Measurements from ENCODE around the gene IPO5.

The IPO5 gene

DNA sequence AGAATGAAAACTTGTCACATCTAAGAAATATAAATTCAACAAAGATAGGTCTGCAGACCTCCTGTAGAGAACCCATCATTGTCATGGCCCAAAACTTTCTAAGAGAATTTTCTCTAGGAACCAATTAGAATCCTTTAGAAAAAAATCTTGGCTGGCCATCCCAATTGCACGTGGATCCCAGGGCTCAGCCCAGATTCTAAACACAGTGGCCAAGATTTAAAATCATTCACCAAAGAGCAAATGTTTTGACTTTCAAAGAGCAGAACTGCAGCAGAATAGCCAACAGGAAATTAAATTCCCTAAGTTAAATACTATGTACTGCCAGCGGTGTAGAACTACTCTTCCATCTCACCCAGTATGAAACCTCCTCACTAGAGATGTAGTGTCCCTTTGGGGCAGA lies 21.3 kb downstream of the IPO5 start:
- no peak for TF ChIP-seq TCF12 (IDR thresholded peaks at IDR 0.05; ENCODE audit: low read depth)
- no peak for TF ChIP-seq TAF1 (IDR thresholded peaks at IDR 0.05; ENCODE audit: low read depth)
- no peak for TF ChIP-seq TEAD4 (IDR thresholded peaks at IDR 0.05)
- TF ChIP-seq CEBPB (IDR thresholded peaks at IDR 0.05): no peak
- TF ChIP-seq, protein P1, sequence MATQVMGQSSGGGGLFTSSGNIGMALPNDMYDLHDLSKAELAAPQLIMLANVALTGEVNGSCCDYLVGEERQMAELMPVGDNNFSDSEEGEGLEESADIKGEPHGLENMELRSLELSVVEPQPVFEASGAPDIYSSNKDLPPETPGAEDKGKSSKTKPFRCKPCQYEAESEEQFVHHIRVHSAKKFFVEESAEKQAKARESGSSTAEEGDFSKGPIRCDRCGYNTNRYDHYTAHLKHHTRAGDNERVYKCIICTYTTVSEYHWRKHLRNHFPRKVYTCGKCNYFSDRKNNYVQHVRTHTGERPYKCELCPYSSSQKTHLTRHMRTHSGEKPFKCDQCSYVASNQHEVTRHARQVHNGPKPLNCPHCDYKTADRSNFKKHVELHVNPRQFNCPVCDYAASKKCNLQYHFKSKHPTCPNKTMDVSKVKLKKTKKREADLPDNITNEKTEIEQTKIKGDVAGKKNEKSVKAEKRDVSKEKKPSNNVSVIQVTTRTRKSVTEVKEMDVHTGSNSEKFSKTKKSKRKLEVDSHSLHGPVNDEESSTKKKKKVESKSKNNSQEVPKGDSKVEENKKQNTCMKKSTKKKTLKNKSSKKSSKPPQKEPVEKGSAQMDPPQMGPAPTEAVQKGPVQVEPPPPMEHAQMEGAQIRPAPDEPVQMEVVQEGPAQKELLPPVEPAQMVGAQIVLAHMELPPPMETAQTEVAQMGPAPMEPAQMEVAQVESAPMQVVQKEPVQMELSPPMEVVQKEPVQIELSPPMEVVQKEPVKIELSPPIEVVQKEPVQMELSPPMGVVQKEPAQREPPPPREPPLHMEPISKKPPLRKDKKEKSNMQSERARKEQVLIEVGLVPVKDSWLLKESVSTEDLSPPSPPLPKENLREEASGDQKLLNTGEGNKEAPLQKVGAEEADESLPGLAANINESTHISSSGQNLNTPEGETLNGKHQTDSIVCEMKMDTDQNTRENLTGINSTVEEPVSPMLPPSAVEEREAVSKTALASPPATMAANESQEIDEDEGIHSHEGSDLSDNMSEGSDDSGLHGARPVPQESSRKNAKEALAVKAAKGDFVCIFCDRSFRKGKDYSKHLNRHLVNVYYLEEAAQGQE (IDR thresholded peaks at IDR 0.05; ENCODE audit: low read depth): no peak
- no peak for TF ChIP-seq EP300 (IDR thresholded peaks at IDR 0.05; ENCODE audit: borderline replicate concordance)
- no peak for TF ChIP-seq EGR1 (IDR thresholded peaks at IDR 0.05)
- TF ChIP-seq, protein P2, sequence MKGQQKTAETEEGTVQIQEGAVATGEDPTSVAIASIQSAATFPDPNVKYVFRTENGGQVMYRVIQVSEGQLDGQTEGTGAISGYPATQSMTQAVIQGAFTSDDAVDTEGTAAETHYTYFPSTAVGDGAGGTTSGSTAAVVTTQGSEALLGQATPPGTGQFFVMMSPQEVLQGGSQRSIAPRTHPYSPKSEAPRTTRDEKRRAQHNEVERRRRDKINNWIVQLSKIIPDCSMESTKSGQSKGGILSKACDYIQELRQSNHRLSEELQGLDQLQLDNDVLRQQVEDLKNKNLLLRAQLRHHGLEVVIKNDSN (IDR thresholded peaks at IDR 0.05): no peak
- no peak for TF ChIP-seq YY1 (IDR thresholded peaks at IDR 0.05; ENCODE audit: low read depth)
- TF ChIP-seq NFIC (IDR thresholded peaks at IDR 0.05): no peak
- TF ChIP-seq, protein P3, sequence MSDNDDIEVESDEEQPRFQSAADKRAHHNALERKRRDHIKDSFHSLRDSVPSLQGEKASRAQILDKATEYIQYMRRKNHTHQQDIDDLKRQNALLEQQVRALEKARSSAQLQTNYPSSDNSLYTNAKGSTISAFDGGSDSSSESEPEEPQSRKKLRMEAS (IDR thresholded peaks at IDR 0.05): no peak
- TF ChIP-seq FOXM1 (IDR thresholded peaks at IDR 0.05; ENCODE audit: borderline replicate concordance, low read depth): no peak
- no peak for TF ChIP-seq RAD21 (IDR thresholded peaks at IDR 0.05; ENCODE audit: low read depth)
- TF ChIP-seq CREB1 (IDR thresholded peaks at IDR 0.05; ENCODE audit: low read depth): no peak
- no peak for TF ChIP-seq ZBTB7A (IDR thresholded peaks at IDR 0.05; ENCODE audit: low read depth)

DNA sequence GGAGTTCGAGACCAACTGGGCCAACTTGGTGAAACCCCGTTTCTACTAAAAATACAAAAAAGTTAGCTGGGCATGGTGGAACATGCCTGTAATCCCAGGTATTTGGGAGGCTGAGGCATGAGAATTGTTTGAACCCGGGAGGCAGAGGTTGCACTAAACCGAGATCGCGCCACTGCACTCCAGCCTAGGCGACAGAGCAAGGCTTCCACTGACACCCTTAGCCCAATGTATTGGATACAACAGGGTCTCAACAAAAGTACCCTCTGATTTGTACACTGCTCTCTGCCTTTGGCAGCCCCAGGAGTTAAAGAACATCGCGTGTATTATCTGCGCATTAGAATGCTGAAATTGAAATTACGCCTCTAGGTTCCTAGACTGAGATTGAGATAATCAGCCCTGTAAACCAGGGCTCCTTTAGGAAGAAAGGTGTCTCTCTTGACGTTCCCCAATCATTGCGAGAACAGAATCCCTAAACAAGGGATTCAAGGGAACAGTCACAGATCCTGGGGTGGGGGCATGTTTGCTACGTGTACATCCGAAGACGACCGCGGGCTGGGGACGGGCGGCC lies 21.9 kb downstream of the IPO5 start:
- TF ChIP-seq, protein P3 (IDR thresholded peaks at IDR 0.05): no peak
- no peak for TF ChIP-seq CREB1 (IDR thresholded peaks at IDR 0.05; ENCODE audit: low read depth)
- no peak for TF ChIP-seq RAD21 (IDR thresholded peaks at IDR 0.05; ENCODE audit: low read depth)
- no peak for TF ChIP-seq EGR1 (IDR thresholded peaks at IDR 0.05)
- TF ChIP-seq, protein P1 (IDR thresholded peaks at IDR 0.05; ENCODE audit: low read depth): no peak
- TF ChIP-seq YY1 (IDR thresholded peaks at IDR 0.05; ENCODE audit: low read depth): no peak
- no peak for TF ChIP-seq TCF12 (IDR thresholded peaks at IDR 0.05; ENCODE audit: low read depth)
- no peak for TF ChIP-seq ZBTB7A (IDR thresholded peaks at IDR 0.05; ENCODE audit: low read depth)
- no peak for TF ChIP-seq EP300 (IDR thresholded peaks at IDR 0.05; ENCODE audit: borderline replicate concordance)

DNA sequence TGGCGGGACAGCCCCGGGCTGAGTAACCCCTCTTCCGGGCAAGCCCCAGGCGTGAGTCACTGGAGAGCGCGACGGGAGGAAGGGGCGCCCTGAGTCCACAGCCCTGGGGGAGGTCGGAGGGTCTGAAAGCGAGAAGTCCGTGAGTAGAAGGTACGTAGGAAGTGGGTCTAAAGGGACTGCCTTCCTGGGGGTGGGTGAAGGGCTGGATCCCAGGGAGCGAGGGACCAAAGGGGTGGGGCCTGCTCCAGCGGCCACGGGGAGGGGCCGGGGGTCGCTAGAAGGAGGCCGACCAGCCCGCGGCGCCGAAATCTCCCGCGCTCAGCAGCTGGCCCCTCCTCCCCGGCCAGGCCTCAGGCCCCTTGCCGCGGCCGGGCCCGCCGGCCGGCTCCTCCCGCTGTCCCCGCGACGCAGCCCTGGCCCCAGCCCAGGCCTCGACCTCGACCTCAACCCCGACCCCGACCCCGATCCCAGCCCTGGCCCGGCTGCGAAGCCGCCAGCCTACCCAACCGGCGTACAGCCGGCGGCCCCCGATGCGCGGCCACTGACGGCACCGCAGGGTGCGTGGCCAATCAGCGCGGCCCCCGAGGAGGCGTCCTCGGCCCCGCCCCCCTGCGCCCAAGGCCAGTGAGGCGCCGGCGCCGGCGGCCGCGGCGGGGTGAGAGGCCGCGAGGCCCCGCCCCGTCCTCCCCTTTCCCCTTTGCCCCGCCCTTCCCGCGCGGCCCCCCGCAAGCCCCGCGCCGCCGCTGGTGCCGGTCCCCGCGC lies 22.6 kb downstream of the IPO5 start:
- TF ChIP-seq EGR1 (IDR thresholded peaks at IDR 0.05) (no peak), ZBTB7A (IDR thresholded peaks at IDR 0.05; ENCODE audit: low read depth) (peak; percentile 96), TAF1 (IDR thresholded peaks at IDR 0.05; ENCODE audit: low read depth) (peak; percentile 56; the same call in 1 of the 2 replicates), YY1 (IDR thresholded peaks at IDR 0.05; ENCODE audit: low read depth) (no peak)

DNA sequence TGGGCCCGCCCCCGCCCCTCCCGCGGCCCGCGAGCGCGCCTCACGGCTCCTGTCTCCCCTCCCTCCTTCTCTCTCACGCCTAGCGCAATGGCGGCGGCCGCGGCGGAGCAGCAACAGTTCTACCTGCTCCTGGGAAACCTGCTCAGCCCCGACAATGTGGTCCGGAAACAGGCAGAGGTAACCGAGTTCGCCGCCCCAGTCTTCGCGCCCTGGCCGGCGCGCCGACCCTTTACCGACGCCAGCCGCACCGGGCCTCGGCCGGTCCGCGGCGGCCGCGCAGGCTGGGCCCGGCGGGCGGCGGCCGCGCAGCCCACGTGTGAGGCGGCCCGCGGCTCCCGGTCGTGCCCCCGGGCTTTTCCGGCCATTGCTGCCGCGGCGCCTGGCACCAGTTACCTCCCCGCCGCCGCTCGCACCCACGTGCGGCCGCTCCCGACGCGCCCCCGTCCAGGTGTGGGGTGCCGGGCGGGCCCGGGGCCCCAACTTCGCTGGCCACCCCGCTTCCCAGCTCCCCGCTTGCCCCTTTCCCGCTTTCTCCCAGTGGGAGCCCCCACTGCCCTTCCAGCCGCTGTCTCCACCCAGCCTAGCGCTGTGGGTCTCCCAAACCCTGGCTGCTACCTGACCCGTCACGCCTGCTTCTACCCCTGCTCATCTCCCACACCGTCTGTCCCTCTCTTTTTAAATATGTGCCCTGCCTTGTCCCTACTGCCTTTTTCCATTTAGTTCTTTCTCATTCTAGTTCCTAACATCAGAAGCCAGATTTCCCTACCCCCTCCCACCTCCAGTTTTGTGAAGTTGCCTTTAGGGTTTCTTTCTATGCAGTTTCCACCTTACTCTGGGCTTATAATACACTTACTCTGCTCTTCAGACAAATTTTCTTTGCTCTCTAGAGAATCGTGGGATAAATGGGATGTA lies 23.4 kb downstream of the IPO5 start:
- TF ChIP-seq TAF1 (IDR thresholded peaks at IDR 0.05; ENCODE audit: low read depth) (peak; percentile 82), YY1 (IDR thresholded peaks at IDR 0.05; ENCODE audit: low read depth) (peak; percentile 92)
- TF ChIP-seq, protein P2 (IDR thresholded peaks at IDR 0.05): no peak
- TF ChIP-seq, protein P3 (IDR thresholded peaks at IDR 0.05): peak; percentile 57; the same call in 1 of the 2 replicates

DNA sequence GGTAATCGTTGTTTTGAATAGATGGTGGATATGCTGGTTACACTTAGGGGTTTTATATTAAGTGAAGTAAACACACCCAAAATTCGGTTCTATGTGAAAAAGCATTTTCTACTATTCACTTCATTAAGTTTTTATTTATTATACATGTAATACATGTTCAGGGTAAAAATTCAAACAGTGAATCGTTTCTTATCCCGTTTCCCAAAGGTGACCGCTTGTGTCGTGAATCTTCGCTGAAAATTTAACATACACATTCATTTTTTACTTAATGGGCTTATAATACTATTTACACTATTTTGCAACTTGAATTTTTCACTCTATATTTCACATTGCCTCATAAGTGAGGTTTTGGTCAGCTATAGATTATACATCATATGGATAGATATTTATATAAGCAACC lies 24.5 kb downstream of the IPO5 start:
- TF ChIP-seq, protein P1 (IDR thresholded peaks at IDR 0.05; ENCODE audit: low read depth): no peak

All from Ishikawa (cell line).